ENCODE results near the gene PRR7. TPM values are rescaled to one million over a fixed set of nuclear protein-coding genes. Genes with fewer than 3 reads are reported as not detected.

The PRR7 gene
- total and polyA plus RNA-seq, 2 of the 13 experiments (the other 11 are each of a cell fraction or from before 2014, with no cell fraction given) = 4.8 to 5.0 TPM

- TF ChIP-seq SP4 (CRISPR knock-in tag; IDR thresholded peaks at IDR 0.05) (peak; percentile 54; the same call in 1 of the 2 replicates), HOXA3 (CRISPR knock-in tag; IDR thresholded peaks at IDR 0.05) (peak; percentile 57; the same call in 1 of the 2 replicates), ZNF616 (CRISPR knock-in tag; IDR thresholded peaks at IDR 0.05; ENCODE audit: low read depth) (no peak), PHF8 (CRISPR knock-in tag; IDR thresholded peaks at IDR 0.05) (no peak), KIAA2018 (CRISPR knock-in tag; IDR thresholded peaks at IDR 0.05; ENCODE audit: borderline replicate concordance) (no peak), FOXA3 (CRISPR knock-in tag; IDR thresholded peaks at IDR 0.05) (0 out of 2 replicates have a peak, but pooled peaks have one; percentile 17), MED13 (CRISPR knock-in tag; IDR thresholded peaks at IDR 0.05) (no peak), HMG20A (CRISPR knock-in tag; IDR thresholded peaks at IDR 0.05; ENCODE audit: borderline replicate concordance) (no peak), ETV5 (CRISPR knock-in tag; IDR thresholded peaks at IDR 0.05; ENCODE audit: borderline replicate concordance) (peak; percentile 62; the same call in 1 of the 2 replicates), PRDM4 (CRISPR knock-in tag; IDR thresholded peaks at IDR 0.05; ENCODE audit: borderline replicate concordance) (no peak), ELF3 (CRISPR knock-in tag; IDR thresholded peaks at IDR 0.05) (no peak), ZFP90 (CRISPR knock-in tag; IDR thresholded peaks at IDR 0.05; ENCODE audit: borderline replicate concordance) (no peak), ZNF34 (CRISPR knock-in tag; IDR thresholded peaks at IDR 0.05; ENCODE audit: borderline replicate concordance) (no peak), GABPA (IDR thresholded peaks at IDR 0.05; ENCODE audit: low read depth, low read length) (no peak), GABPA (CRISPR knock-in tag; IDR thresholded peaks at IDR 0.05; ENCODE audit: low read depth) (0 out of 2 replicates have a peak, but pooled peaks have one; percentile 34), ZSCAN22 (CRISPR knock-in tag; IDR thresholded peaks at IDR 0.05) (no peak), ISX (CRISPR knock-in tag; conservative IDR thresholded peaks at IDR 0.05) (no peak), MLX (CRISPR knock-in tag; IDR thresholded peaks at IDR 0.05) (no peak), PHF21A (CRISPR knock-in tag; IDR thresholded peaks at IDR 0.05) (peak; percentile 78), ZNF558 (CRISPR knock-in tag; IDR thresholded peaks at IDR 0.05; ENCODE audit: borderline replicate concordance) (no peak)
These were observed 37.4 kb upstream of the PRR7 start, which contains the start of gene F12 (continued) for GRCh38 chr5:177409043-177409801.

Data from HepG2 (cell line).